ENCODE data around the gene THAP11.
"Not testable (repeated sequence)": the region's sequence is repeated elsewhere in the genome, so short reads cannot be mapped to it uniquely, and the experiment has no call there.

THAP11 gene

GRCh38 chr16:67837190-67837589, 4.9 kb upstream of the THAP11 start:
- DNase-seq (ENCODE audit: low spot score): not testable (repeated sequence)

DNA sequence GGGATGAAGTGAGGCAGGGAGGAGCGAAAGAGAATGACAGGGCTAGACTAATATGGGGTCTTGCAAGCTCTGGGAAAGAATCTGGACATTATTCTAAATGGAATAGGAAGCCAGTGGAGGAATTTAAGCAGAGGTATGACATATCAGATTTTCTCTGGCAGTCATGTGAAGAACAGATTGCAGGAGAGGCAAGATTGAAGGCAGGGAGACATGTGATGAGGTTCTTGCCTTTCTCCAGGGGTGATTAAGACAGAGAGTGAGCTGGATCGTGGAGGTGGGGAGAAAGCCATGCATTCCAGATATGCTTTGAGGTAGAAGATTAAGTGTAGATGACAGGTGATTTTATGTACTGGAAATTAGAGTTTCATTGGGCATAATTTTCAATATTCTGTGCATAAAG, 4.3 kb upstream of the THAP11 start:
- DNase-seq (ENCODE audit: low spot score): no peak

DNA sequence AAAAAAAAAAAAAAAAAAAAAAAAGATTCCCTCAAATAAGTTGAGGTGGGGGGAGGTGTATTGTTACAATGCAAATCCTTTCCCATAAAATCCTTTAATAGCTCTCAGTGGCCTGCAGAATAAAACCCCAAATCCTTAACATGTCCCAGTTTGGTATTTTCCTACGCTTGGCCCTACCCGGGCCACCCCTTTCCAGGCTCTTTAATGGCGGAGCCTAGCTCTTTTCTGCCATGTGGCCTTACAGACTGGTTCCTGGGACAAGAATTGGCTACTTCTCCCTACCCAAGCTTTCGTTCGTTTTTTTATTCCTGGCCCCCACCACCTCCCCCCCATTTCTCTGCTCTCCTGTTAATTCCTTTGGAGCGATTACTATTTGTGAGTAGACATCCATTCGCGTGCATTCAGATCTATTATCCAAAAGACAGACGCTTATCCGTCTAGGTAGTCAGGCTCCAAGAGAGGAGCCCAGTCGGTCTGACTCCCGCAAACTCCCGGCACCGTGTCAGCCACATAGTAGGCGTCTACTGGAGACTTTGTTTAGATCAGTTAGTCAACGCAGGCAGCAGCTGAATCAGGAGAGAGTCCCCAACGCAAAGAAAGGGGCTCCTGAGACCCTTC, 813 bp upstream of the THAP11 start:
- DNase-seq (ENCODE audit: low spot score): no peak

DNA sequence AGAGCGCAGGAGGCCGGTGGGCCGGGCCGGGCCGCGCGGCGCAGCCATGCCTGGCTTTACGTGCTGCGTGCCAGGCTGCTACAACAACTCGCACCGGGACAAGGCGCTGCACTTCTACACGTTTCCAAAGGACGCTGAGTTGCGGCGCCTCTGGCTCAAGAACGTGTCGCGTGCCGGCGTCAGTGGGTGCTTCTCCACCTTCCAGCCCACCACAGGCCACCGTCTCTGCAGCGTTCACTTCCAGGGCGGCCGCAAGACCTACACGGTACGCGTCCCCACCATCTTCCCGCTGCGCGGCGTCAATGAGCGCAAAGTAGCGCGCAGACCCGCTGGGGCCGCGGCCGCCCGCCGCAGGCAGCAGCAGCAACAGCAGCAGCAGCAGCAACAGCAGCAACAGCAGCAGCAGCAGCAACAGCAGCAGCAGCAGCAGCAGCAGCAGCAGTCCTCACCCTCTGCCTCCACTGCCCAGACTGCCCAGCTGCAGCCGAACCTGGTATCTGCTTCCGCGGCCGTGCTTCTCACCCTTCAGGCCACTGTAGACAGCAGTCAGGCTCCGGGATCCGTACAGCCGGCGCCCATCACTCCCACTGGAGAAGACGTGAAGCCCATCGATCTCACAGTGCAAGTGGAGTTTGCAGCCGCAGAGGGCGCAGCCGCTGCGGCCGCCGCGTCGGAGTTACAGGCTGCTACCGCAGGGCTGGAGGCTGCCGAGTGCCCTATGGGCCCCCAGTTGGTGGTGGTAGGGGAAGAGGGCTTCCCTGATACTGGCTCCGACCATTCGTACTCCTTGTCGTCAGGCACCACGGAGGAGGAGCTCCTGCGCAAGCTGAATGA, 606 bp downstream of the THAP11 start:
- DNase-seq (ENCODE audit: low spot score): peak; percentile 36

- DNase-seq (ENCODE audit: low spot score): no peak
Observed at GRCh38 chr16:67843343-67843765, 1.2 kb downstream of the THAP11 start.

DNA sequence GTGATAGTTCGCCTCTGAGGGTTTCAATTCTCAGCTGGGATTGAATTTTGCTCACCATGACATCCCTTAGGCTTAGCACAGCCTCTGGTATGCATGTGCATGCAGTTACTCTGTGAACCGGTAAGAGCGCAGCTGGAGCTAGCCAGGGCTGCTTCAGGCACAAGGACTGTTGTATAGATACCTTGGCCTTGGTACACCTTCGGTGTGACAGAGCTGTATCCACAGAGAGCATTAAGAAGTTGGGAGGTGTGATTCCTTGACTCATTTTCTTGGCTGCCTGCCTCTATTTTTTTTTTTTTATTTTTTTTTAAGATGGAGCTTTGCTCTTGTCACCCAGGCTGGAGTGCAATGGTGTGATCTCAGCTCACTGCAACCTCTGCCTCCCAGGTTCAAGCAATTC, 2.4 kb downstream of the THAP11 start:
- DNase-seq (ENCODE audit: low spot score): no peak

- DNase-seq (ENCODE audit: low spot score): no peak
Observed at GRCh38 chr16:67845291-67846062, 3.4 kb downstream of the THAP11 start.

- DNase-seq (ENCODE audit: low spot score): no peak
Observed at GRCh38 chr16:67846063-67846319, 3.9 kb downstream of the THAP11 start.

- DNase-seq (ENCODE audit: low spot score): peak; percentile 94
Observed at GRCh38 chr16:67846320-67847063, 4.4 kb downstream of the THAP11 start, which contains the start of gene NUTF2. Gene NUTF2 (plus strand): TSS chr16:67846933. CDS start chr16:67865131, 18,198 bp downstream.

- DNase-seq (ENCODE audit: low spot score): peak; percentile 82
Observed at GRCh38 chr16:67847064-67847861, 5.1 kb downstream of the THAP11 start, which contains the start of gene CENPT. Gene CENPT (minus strand): TSS chr16:67847693. CDS start chr16:67833859, 13,834 bp downstream.

GRCh38 chr16:67848118-67848517, 6.0 kb downstream of the THAP11 start:
- DNase-seq (ENCODE audit: low spot score): no peak

GRCh38 chr16:67853670-67854069, 11.6 kb downstream of the THAP11 start:
- no peak for DNase-seq (ENCODE audit: low spot score)

DNA sequence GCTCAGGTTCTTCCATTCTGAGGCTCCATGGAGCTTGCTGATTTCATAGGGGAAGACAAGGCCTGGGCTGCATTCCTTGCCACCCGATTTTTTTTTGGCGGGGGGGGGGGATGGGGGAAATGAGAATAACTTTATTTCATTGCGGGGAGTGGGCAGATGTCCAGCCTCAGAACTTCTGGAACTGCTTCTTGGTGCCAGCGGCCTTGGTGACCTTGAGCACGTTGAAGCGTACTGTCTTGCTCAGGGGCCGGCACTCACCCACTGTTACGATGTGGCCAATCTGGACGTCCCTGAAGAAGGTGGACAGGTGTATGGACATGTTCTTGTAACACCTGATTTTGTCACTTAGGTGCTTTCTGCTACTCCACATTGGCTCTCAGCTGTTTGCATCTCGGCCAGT, 13.7 kb downstream of the THAP11 start:
- no peak for DNase-seq (ENCODE audit: low spot score)

GRCh38 chr16:67856927-67857546, 14.9 kb downstream of the THAP11 start:
- DNase-seq (ENCODE audit: low spot score): no peak

- DNase-seq (ENCODE audit: low spot score): no peak
Observed at GRCh38 chr16:67857547-67858233, 15.6 kb downstream of the THAP11 start.

- DNase-seq (ENCODE audit: low spot score): no peak
Observed at GRCh38 chr16:67858500-67858899, 16.4 kb downstream of the THAP11 start.

DNA sequence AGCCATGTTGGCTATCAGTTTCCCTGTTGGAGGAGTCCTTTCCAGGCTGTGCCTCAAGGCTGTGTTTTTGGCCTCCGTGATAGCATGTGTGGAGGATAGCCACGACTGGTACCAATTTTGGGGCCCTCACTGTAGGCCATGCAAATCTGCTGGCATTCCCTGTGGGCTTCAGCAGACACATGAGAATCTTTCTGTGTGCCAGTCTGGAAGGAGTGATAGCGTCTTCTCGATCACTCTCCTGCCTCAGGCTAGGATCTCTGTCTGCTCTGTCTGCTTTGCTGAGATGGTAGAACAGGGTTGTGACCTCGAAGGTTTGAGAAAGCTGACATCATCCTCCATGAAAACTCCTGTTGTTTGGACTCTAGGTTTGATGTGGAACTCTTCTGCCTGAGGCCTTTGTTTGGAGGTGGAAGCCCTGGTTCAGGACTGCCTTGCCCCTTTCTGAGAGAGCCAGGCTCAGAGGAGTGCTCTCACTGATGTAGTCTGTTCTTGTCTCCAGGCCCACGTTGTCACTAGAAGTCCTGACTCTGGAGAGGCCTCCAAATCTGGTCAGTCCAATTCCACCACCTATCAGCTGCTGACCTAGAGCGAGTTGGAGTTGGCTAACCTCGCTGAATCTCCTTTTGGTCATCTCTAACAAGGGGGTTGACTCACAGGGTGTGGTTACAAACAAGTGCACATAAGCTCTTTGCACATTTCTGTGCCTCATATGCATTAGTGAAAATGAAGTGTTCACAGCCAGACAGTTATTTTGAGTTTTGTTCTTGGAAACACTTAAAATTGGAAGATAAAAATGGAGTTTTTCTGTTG, 18.7 kb downstream of the THAP11 start:
- no peak for DNase-seq (ENCODE audit: low spot score)

GRCh38 chr16:67861877-67862276, 19.8 kb downstream of the THAP11 start:
- no peak for DNase-seq (ENCODE audit: low spot score)

All from hematopoietic multipotent progenitor cell treated with erythropoietin and hydrocortisone succinate and interleukin-3 and kit ligand, for 15 days (in vitro differentiated cells).